GM08714 (cell line): ENCODE data around the gene ADSS1.

Source experiments
- H3K4me3 ChIP-seq: fragments of 200-500 bp; sonication (Bioruptor generic); 2 replicates; pipeline ENCODE4 v1.5.1; 2014; ENCODE audit warnings: mild to moderate bottlenecking, low read length, inconsistent platforms
- ZNF274 ChIP-seq: IDR thresholded peaks from 2 replicates; pipeline ENCODE4 v1.6.1; 2012; ENCODE audit warnings: mild to moderate bottlenecking, low read depth, low read length

Gene ADSS1

GRCh38 chr14:104735830-104736642 lies 12.0 kb downstream of the ADSS1 start:
- H3K4me3 ChIP-seq, result no peak overlapping the region
- no peak for TF ChIP-seq ZNF274

GRCh38 chr14:104738375-104739019 lies 14.5 kb downstream of the ADSS1 start:
- H3K4me3 ChIP-seq, result no peak overlapping the region
- no peak for TF ChIP-seq ZNF274

GRCh38 chr14:104739026-104739425 lies 15.0 kb downstream of the ADSS1 start:
- no peak for TF ChIP-seq ZNF274
- H3K4me3 ChIP-seq, result no peak overlapping the region

- no peak overlapping the region for H3K4me3 ChIP-seq
- TF ChIP-seq ZNF274, result no peak
Measured at GRCh38 chr14:104739546-104740516, 15.8 kb downstream of the ADSS1 start.

GRCh38 chr14:104741108-104741802 lies 17.2 kb downstream of the ADSS1 start:
- no peak overlapping the region for H3K4me3 ChIP-seq
- no peak for TF ChIP-seq ZNF274

- TF ChIP-seq ZNF274, result no peak
- no peak overlapping the region for H3K4me3 ChIP-seq
Measured at GRCh38 chr14:104741803-104742251, 17.8 kb downstream of the ADSS1 start.

GRCh38 chr14:104742586-104743455 lies 18.8 kb downstream of the ADSS1 start:
- no peak for TF ChIP-seq ZNF274
- H3K4me3 ChIP-seq, result no peak overlapping the region

GRCh38 chr14:104743461-104744380 lies 19.7 kb downstream of the ADSS1 start:
- no peak overlapping the region for H3K4me3 ChIP-seq
- no peak for TF ChIP-seq ZNF274

GRCh38 chr14:104744484-104744883 lies 20.5 kb downstream of the ADSS1 start:
- H3K4me3 ChIP-seq, result no peak overlapping the region
- TF ChIP-seq ZNF274, result no peak

- H3K4me3 ChIP-seq, result no peak overlapping the region
- TF ChIP-seq ZNF274, result no peak
Measured at GRCh38 chr14:104745431-104745830, 21.4 kb downstream of the ADSS1 start.

GRCh38 chr14:104746071-104746545 lies 22.1 kb downstream of the ADSS1 start:
- H3K4me3 ChIP-seq, result no peak overlapping the region
- no peak for TF ChIP-seq ZNF274

- no peak overlapping the region for H3K4me3 ChIP-seq
- no peak for TF ChIP-seq ZNF274
Measured at GRCh38 chr14:104746934-104747481, 23.0 kb downstream of the ADSS1 start.
